Upper lobe of right lung (tissue), 1 donor: ENCODE data around the gene CLSTN2. TPM values are rescaled to one million over a fixed set of nuclear protein-coding genes. Genes with fewer than 3 reads are reported as not detected.

Experiments used
- ATAC-seq: fragments of 200-7000 bp; cut with Tn5 transposase; one replicate; pipeline ENCODE4 v1.9.1; 2020; ENCODE audit warnings: mild to moderate bottlenecking, moderate library complexity
- DNase-seq: peaks from one replicate; pipeline ENCODE4 v3.0.0-alpha.2; 2020
- H3K27ac ChIP-seq: fragments of 200-600 bp; one replicate; pipeline ENCODE4 v1.8.0; 2022
- H3K27me3 ChIP-seq: fragments of 200-600 bp; one replicate; pipeline ENCODE4 v1.8.0; 2022; ENCODE audit warnings: mild to moderate bottlenecking
- H3K36me3 ChIP-seq: fragments of 200-600 bp; one replicate; pipeline ENCODE4 v1.8.0; 2022
- H3K4me1 ChIP-seq: fragments of 200-600 bp; one replicate; pipeline ENCODE4 v1.8.0; 2022
- H3K4me3 ChIP-seq: fragments of 200-600 bp; one replicate; pipeline ENCODE4 v1.8.0; 2022; ENCODE audit warnings: mild to moderate bottlenecking
- H3K9me3 ChIP-seq: fragments of 200-600 bp; one replicate; pipeline ENCODE4 v1.8.0; 2022
- intact Hi-C: fragments of 100-400 bp; cut with DNase I; formaldehyde crosslinking; loops from one replicate; pipeline ENCODE4 v1.11.0; 2022
- total RNA-seq: library from RNA; stranded (reverse); fragmentation: NEBNext Ultra II Directional; extraction: Animal tissue kit (Norgen Biotek cat#: 25700); gene quantifications from one replicate; pipeline ENCODE4 v1.2.1, GENCODE V29; 2021
- TF ChIP-seq, protein P1 (sequence below): fragments of 200-600 bp; IDR thresholded peaks from one replicate; pipeline ENCODE4 v1.8.0; 2022; ENCODE audit warnings: antibody characterized with exemption
- donor health status: DM: no; HTN: yes; CAD: no; lungs with severe emphysema.

The CLSTN2 gene
- total RNA-seq, 1 donor from 2014 or later, result 3.0 TPM

DNA sequence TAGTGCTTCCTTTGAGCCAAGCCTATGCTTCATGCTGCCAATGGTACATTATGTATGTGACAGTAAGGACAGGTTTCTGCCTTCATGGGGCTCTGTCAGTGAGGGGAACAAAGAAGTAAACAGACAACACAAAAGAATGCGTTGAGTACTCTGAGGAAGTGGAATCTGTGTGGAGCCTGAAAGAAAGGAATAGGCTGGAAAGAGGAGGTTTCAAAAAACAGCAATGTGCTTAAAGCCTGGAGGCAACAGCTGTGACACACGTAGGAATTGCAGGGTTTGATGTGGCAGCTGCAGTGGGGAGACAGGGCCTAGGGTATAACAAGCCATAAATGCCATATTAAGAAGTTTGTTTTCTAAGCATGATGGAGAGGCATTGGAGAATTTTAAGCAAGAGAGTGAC is 316.7 kb downstream of the CLSTN2 start:
- Histone ChIP-seq H3K9me3 (no peaks in the 10 kb centered on the region), H3K27me3 (no peaks in the 10 kb centered on the region), H3K27ac (no peak overlapping the region), H3K36me3 (no peaks in the 10 kb centered on the region), H3K4me1 (no peaks in the 10 kb centered on the region), H3K4me3 (no peak overlapping the region)
- DNase-seq, result no peak
- no peak for ATAC-seq
- TF ChIP-seq, protein P1, sequence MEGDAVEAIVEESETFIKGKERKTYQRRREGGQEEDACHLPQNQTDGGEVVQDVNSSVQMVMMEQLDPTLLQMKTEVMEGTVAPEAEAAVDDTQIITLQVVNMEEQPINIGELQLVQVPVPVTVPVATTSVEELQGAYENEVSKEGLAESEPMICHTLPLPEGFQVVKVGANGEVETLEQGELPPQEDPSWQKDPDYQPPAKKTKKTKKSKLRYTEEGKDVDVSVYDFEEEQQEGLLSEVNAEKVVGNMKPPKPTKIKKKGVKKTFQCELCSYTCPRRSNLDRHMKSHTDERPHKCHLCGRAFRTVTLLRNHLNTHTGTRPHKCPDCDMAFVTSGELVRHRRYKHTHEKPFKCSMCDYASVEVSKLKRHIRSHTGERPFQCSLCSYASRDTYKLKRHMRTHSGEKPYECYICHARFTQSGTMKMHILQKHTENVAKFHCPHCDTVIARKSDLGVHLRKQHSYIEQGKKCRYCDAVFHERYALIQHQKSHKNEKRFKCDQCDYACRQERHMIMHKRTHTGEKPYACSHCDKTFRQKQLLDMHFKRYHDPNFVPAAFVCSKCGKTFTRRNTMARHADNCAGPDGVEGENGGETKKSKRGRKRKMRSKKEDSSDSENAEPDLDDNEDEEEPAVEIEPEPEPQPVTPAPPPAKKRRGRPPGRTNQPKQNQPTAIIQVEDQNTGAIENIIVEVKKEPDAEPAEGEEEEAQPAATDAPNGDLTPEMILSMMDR, result no peak
- intact Hi-C loops, result no loop called here

DNA sequence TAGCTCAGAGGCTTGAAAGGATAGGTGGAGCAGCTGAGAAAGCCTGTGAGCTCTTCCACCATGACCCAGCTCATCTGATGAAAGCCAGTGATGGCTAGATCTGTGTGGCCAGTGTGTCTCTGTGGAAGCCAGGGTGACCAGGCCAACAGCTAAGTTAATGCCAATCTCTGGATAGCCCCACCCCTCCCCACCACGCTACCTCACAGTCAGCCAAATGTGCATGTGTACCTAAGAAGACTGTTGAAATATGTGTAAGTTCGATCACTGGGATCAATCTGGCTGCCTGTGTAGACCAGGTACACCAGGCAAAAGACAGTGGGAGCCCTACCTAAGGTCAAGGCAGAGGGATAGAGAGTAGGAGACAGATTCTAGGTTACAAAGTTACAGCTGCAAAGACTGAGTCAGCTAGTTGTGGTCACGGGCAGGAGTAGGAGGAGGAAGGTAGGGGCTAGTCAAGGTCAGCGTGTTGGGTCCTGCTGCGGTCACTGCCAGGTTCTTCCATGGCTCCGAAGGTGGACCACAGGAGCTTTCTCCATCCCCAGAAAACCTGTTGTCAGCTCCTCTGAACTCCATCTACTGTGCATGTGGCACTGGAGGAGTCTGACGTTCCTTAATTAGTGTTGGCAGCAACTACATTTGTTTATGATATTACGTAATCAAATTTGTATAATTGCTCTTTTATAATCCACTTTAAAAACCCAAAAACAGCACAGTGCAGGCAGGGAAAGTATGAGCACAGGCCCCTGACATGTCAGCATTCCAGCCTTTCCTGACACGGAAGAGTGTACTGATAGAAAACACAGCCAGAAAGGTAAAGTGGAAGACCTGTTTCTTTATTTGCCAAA is 318.0 kb downstream of the CLSTN2 start:
- no peaks in the 10 kb centered on the region for H3K9me3 ChIP-seq
- no peaks in the 10 kb centered on the region for H3K4me1 ChIP-seq
- DNase-seq (no peak), ATAC-seq (no peak)
- no peak overlapping the region for H3K4me3 ChIP-seq
- H3K36me3 ChIP-seq, result no peaks in the 10 kb centered on the region
- intact Hi-C loops, result no loop called here
- no peak overlapping the region for H3K27ac ChIP-seq
- no peaks in the 10 kb centered on the region for H3K27me3 ChIP-seq
- TF ChIP-seq, protein P1, result no peak

DNA sequence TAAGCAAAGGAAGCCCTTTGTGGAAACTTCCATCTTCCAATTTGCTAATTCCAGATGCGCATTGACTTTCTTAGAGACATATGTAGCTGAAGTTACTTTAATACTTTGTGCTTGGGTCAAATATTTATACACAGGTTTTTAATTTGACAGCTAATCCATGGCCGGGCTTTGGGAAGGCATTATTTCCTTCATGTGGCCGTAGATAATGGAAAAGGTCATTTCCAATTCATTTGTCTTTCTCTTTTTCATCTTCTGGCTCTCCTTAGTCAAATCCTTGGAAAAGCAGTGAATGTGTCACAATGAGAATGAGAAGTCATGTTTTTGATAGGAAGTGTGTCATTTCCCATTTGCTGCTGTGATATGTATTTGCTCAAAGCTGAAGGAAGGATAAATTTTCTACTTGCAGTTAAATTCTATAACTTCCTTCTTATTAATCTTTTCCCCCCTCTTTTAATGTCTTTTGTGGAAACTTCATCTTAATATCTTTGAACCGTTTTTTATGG is 323.3 kb downstream of the CLSTN2 start:
- Histone ChIP-seq H3K9me3 (no peaks in the 10 kb centered on the region), H3K36me3 (no peaks in the 10 kb centered on the region), H3K27me3 (no peaks in the 10 kb centered on the region), H3K27ac (no peak overlapping the region), H3K4me1 (no peaks in the 10 kb centered on the region), H3K4me3 (no peak overlapping the region)
- TF ChIP-seq, protein P1, result no peak
- no peak for ATAC-seq
- intact Hi-C loops, result no loop called here
- DNase-seq, result no peak

GRCh38 chr3:140265302-140265701 is 330.3 kb downstream of the CLSTN2 start:
- H3K27ac ChIP-seq, result no peak overlapping the region
- TF ChIP-seq, protein P1, result no peak
- no peaks in the 10 kb centered on the region for H3K36me3 ChIP-seq
- intact Hi-C loops, result no loop called here
- no peak overlapping the region for H3K4me3 ChIP-seq
- no peaks in the 10 kb centered on the region for H3K9me3 ChIP-seq
- ATAC-seq (no peak), DNase-seq (no peak)
- no peaks in the 10 kb centered on the region for H3K27me3 ChIP-seq
- no peaks in the 10 kb centered on the region for H3K4me1 ChIP-seq

DNA sequence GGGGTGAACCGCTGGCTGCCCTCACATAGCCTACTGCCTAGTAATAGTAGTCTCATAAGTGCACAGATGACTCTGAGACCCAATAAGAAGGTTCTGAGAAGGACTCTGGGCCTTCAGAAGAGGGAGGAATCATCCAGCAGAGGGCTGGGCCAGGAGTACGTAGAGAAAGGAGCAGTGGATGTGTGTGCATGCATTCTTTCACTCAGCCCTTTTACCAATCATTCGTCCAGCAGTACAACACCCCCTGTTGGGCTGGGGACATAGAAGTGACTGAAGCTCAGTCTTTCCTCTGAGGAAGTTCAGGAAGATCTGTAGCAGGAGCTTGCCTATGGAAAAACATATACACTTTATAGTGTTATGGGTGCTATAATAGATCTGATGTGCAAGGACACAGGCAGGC is 333.1 kb downstream of the CLSTN2 start:
- Histone ChIP-seq H3K36me3 (no peaks in the 10 kb centered on the region), H3K27ac (no peak overlapping the region), H3K9me3 (no peaks in the 10 kb centered on the region), H3K4me3 (no peak overlapping the region), H3K27me3 (no peaks in the 10 kb centered on the region), H3K4me1 (no peaks in the 10 kb centered on the region)
- ATAC-seq (no peak), DNase-seq (no peak)
- TF ChIP-seq, protein P1, result no peak
- intact Hi-C loops, result no loop called here
